ENCODE results near the gene MYO16.

The MYO16 gene

GRCh38 chr13:109144693-109145437, 515.5 kb downstream of the MYO16 start:
- TF ChIP-seq ZNF274 (IDR thresholded peaks at IDR 0.05; ENCODE audit: low read depth, low read length), result no peak
- no peak overlapping the region for H3K4me3 ChIP-seq (ENCODE audit: low read length)

- TF ChIP-seq ZNF274 (IDR thresholded peaks at IDR 0.05; ENCODE audit: low read depth, low read length), result no peak
- no peak overlapping the region for H3K4me3 ChIP-seq (ENCODE audit: low read length)
Measured at GRCh38 chr13:109145631-109146030, 516.2 kb downstream of the MYO16 start.

- TF ChIP-seq ZNF274 (IDR thresholded peaks at IDR 0.05; ENCODE audit: low read depth, low read length), result no peak
- H3K4me3 ChIP-seq (ENCODE audit: low read length), result no peak overlapping the region
Measured at GRCh38 chr13:109146393-109146792, 517.0 kb downstream of the MYO16 start.

GRCh38 chr13:109146912-109147647, 517.7 kb downstream of the MYO16 start:
- TF ChIP-seq ZNF274 (IDR thresholded peaks at IDR 0.05; ENCODE audit: low read depth, low read length), result no peak
- no peak overlapping the region for H3K4me3 ChIP-seq (ENCODE audit: low read length)

- TF ChIP-seq ZNF274 (IDR thresholded peaks at IDR 0.05; ENCODE audit: low read depth, low read length), result no peak
- H3K4me3 ChIP-seq (ENCODE audit: low read length), result no peak overlapping the region
Measured at GRCh38 chr13:109148243-109148642, 518.8 kb downstream of the MYO16 start.

- no peak for TF ChIP-seq ZNF274 (IDR thresholded peaks at IDR 0.05; ENCODE audit: low read depth, low read length)
- H3K4me3 ChIP-seq (ENCODE audit: low read length), result no peak overlapping the region
Measured at GRCh38 chr13:109150696-109151095, 521.3 kb downstream of the MYO16 start.

- no peak overlapping the region for H3K4me3 ChIP-seq (ENCODE audit: low read length)
- no peak for TF ChIP-seq ZNF274 (IDR thresholded peaks at IDR 0.05; ENCODE audit: low read depth, low read length)
Measured at GRCh38 chr13:109151255-109151654, 521.8 kb downstream of the MYO16 start.

DNA sequence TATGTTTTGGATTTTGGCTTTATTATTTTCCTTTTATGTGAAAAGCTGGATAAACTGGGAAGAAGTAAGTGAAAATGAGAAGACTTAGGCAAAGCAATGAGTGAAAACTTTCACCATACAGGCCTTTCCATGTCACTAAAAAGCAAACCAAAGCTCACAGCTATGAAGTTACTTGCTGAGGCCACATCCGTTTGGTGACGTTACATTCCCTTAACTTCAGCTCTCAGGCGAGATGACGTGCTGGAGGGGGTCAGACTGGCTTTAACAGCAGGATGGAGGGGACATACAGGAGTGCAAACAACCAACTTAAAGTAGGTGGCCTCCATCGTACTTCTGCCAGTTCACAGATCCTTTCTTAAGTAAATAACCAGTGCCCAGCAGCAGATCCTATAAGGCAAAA, 522.3 kb downstream of the MYO16 start:
- H3K4me3 ChIP-seq (ENCODE audit: low read length), result no peak overlapping the region
- TF ChIP-seq ZNF274 (IDR thresholded peaks at IDR 0.05; ENCODE audit: low read depth, low read length), result no peak

GRCh38 chr13:109152311-109152820, 523.0 kb downstream of the MYO16 start:
- no peak for TF ChIP-seq ZNF274 (IDR thresholded peaks at IDR 0.05; ENCODE audit: low read depth, low read length)

DNA sequence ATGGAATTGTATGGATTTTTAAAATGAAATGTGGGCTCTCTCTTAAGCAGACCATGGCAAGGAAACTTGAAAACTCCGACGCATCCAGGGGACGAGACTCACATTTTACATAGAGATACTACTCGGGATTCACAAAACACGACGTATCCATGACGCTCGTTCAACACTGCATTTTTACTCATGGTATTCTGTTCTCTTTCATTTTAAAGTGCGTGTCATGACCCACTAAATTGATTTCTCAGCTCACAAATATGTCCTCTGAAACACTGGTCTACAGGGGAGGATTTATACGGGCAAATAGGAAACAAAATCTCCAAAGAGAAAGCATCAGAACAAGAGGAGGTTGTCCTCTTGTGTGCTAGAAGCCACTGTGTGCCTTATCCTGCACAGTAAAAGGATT, 523.5 kb downstream of the MYO16 start:
- no peak overlapping the region for H3K4me3 ChIP-seq (ENCODE audit: low read length)
- TF ChIP-seq ZNF274 (IDR thresholded peaks at IDR 0.05; ENCODE audit: low read depth, low read length), result no peak

More at GRCh38 chr13:109152311-109152820, 523.0 kb downstream of the MYO16 start:
- no peak overlapping the region for H3K4me3 ChIP-seq (ENCODE audit: low read length)

GRCh38 chr13:109154146-109154545, 524.7 kb downstream of the MYO16 start:
- H3K4me3 ChIP-seq (ENCODE audit: low read length), result no peak overlapping the region
- no peak for TF ChIP-seq ZNF274 (IDR thresholded peaks at IDR 0.05; ENCODE audit: low read depth, low read length)

- no peak for TF ChIP-seq ZNF274 (IDR thresholded peaks at IDR 0.05; ENCODE audit: low read depth, low read length)
- no peak overlapping the region for H3K4me3 ChIP-seq (ENCODE audit: low read length)
Measured at GRCh38 chr13:109154546-109154945, 525.1 kb downstream of the MYO16 start.

- no peak for TF ChIP-seq ZNF274 (IDR thresholded peaks at IDR 0.05; ENCODE audit: low read depth, low read length)
- H3K4me3 ChIP-seq (ENCODE audit: low read length), result no peak overlapping the region
Measured at GRCh38 chr13:109154966-109155761, 525.8 kb downstream of the MYO16 start.

Data from GM08714 (cell line).